ENCODE results near the gene KLHL6.

GRCh38 chr3:183475016-183475763, 80.3 kb downstream of the KLHL6 start:
- TF ChIP-seq CTCF (IDR thresholded peaks at IDR 0.05) (no peak), SIN3A (IDR thresholded peaks at IDR 0.05; ENCODE audit: borderline replicate concordance, insufficient read depth, low read depth, low read length) (no peak), REST (IDR thresholded peaks at IDR 0.05; ENCODE audit: insufficient read depth in 1 of 2, low read depth in 2 of 2, low read length in 1 of 2) (no peak), TCF7L2 (IDR thresholded peaks at IDR 0.05; ENCODE audit: low read depth, low read length) (no peak)
